IMR-90 (cell line): Measurements from ENCODE around the gene DLAT. TPM values are rescaled to one million over a fixed set of nuclear protein-coding genes. Genes with fewer than 3 reads are reported as not detected.

Source experiments
- ATAC-seq: fragments of 200-7000 bp; cut with Tn5 transposase; 2 replicates; pipeline ENCODE4 v1.9.1; 2020; ENCODE audit warnings: low read depth, mild to moderate bottlenecking, moderate library complexity
- BruUV-seq: library from RNA; stranded (reverse); fragments of 400-500 nt; replicated peaks from 2 replicates; lab custom pipeline; 2021; lab: Mats Ljungman, UMichigan
- CTCF ChIA-PET: fragments of 300-600 bp; formaldehyde crosslinking; extraction: SDS; loops from one replicate; lab custom pipeline; 2021; ENCODE audit warnings: antibody characterized with exemption; lab: Yijun Ruan, JAX
- POLR2A ChIA-PET: fragments of 300-600 bp; sonication (Branson Sonifier 250); formaldehyde crosslinking; loops from one replicate; lab custom pipeline; 2022; ENCODE audit warnings: antibody characterized with exemption; ENCODE audit not compliant: unreplicated experiment; lab: Charles Lee
- DNase-seq: peaks from one replicate; pipeline ENCODE4 v3.0.0; 2013
- H2AFZ ChIP-seq: replicated peaks from 2 replicates; pipeline ENCODE3; 2013; ENCODE audit warnings: low read length, mild to moderate bottlenecking; ENCODE audit not compliant: poor library complexity
- H2AK5ac ChIP-seq: 2 replicates; pipeline ENCODE4 v1.6.1; 2013; ENCODE audit warnings: low read depth, low read length, inconsistent platforms
- H2AK9ac ChIP-seq: replicated peaks from 2 replicates; pipeline ENCODE3; 2013; ENCODE audit warnings: mild to moderate bottlenecking, low read depth, low read length, moderate library complexity; ENCODE audit not compliant: poor library complexity
- H2BK120ac ChIP-seq: 2 replicates; pipeline ENCODE4 v1.6.1; 2013; ENCODE audit warnings: low read depth, low read length, inconsistent platforms
- H2BK15ac ChIP-seq: 3 replicates; pipeline ENCODE4 v1.6.1; 2013; ENCODE audit warnings: low read depth, low read length, inconsistent platforms
- H2BK20ac ChIP-seq: 2 replicates; pipeline ENCODE4 v1.6.1; 2013; ENCODE audit warnings: low read depth, mild to moderate bottlenecking, inconsistent platforms, low read length, moderate library complexity
- H2BK5ac ChIP-seq: 2 replicates; pipeline ENCODE4 v1.6.1; 2013; ENCODE audit warnings: mild to moderate bottlenecking, low read depth, low read length, inconsistent platforms; ENCODE audit not compliant: poor library complexity, severe bottlenecking
- H3K14ac ChIP-seq: replicated peaks from 2 replicates; pipeline ENCODE4 v1.6.1; 2013; ENCODE audit warnings: low read depth, low read length, inconsistent platforms
- H3K18ac ChIP-seq: 2 replicates; pipeline ENCODE4 v1.6.1; 2013; ENCODE audit warnings: low read depth, low read length, control low read depth
- H3K23ac ChIP-seq: 2 replicates; pipeline ENCODE4 v1.6.1; 2013; ENCODE audit warnings: low read depth, low read length, inconsistent platforms
- H3K27ac ChIP-seq: 2 replicates; pipeline ENCODE4 v1.5.1; 2013; ENCODE audit warnings: mild to moderate bottlenecking, control low read depth, low read length; ENCODE audit not compliant: insufficient read depth
- H3K27me3 ChIP-seq: 2 replicates; pipeline ENCODE4 v1.6.1; 2013; ENCODE audit warnings: low read length; ENCODE audit not compliant: control insufficient read depth, insufficient read depth
- H3K36me3 ChIP-seq: 2 replicates; pipeline ENCODE4 v1.6.1; 2013; ENCODE audit warnings: low read length, mixed read lengths; ENCODE audit not compliant: control insufficient read depth, insufficient read depth
- H3K4ac ChIP-seq: 2 replicates; pipeline ENCODE4 v1.6.1; 2013; ENCODE audit warnings: low read depth, low read length, inconsistent platforms
- H3K4me1 ChIP-seq: 2 replicates; pipeline ENCODE4 v1.6.1; 2013; ENCODE audit warnings: low read length, mixed read lengths; ENCODE audit not compliant: control insufficient read depth, insufficient read depth
- H3K4me2 ChIP-seq: 2 replicates; pipeline ENCODE4 v1.6.1; 2013; ENCODE audit warnings: low read depth, mild to moderate bottlenecking, control low read depth, low read length, moderate library complexity
- H3K4me3 ChIP-seq: 2 replicates; pipeline ENCODE4 v1.5.1; 2013; ENCODE audit warnings: low read depth, mild to moderate bottlenecking, control low read depth, low read length, moderate library complexity; ENCODE audit not compliant: insufficient read depth
- H3K56ac ChIP-seq: 2 replicates; pipeline ENCODE4 v1.6.1; 2013; ENCODE audit warnings: low read length, inconsistent platforms; ENCODE audit not compliant: insufficient read depth; ENCODE audit errors: extremely low read depth
- H3K79me1 ChIP-seq, 2 experiments: 2 replicates each; pipeline ENCODE4 v1.6.1; 2013; ENCODE audit warnings: low read length in 2 of 2, inconsistent platforms in 1 of 2, low read depth in 1 of 2
- H3K9ac ChIP-seq: 2 replicates; pipeline ENCODE4 v1.6.1; 2013; ENCODE audit warnings: low read depth, low read length, control low read depth
- H3K9me1 ChIP-seq: 2 replicates; pipeline ENCODE4 v1.6.1; 2013; ENCODE audit warnings: low read length, inconsistent platforms; ENCODE audit not compliant: insufficient read depth
- H3K9me3 ChIP-seq: 2 replicates; pipeline ENCODE4 v1.6.1; 2013; ENCODE audit warnings: low read length; ENCODE audit not compliant: control insufficient read depth, insufficient read depth
- H4K20me1 ChIP-seq: 2 replicates; pipeline ENCODE4 v1.6.1; 2013; ENCODE audit warnings: low read length, inconsistent platforms; ENCODE audit not compliant: insufficient read depth
- H4K5ac ChIP-seq: 2 replicates; pipeline ENCODE4 v1.6.1; 2013; ENCODE audit warnings: mild to moderate bottlenecking, low read depth, low read length, control low read depth
- H4K8ac ChIP-seq, 2 experiments: 2 replicates each; pipeline ENCODE4 v1.6.1; 2013; ENCODE audit warnings: low read depth in 2 of 2, low read length in 2 of 2, control low read depth in 1 of 2, inconsistent platforms in 1 of 2
- H4K91ac ChIP-seq: 2 replicates; pipeline ENCODE4 v1.6.1; 2013; ENCODE audit warnings: low read depth, low read length, inconsistent platforms; ENCODE audit not compliant: insufficient read depth
- USF2 ChIP-seq: fragments of 150-350 bp; IDR thresholded peaks from 2 replicates; pipeline ENCODE4 v1.6.1; 2017; ENCODE audit warnings: mild to moderate bottlenecking, antibody characterized with exemption, low read length, low read depth
- WGBS, 2 experiments: methylation state at CpG; one replicate each; pipeline versions ENCODE4 v1.1.5 to v1.1.7; 2013; ENCODE audit warnings: missing lambda C conversion rate in 2 of 2; ENCODE audit not compliant: insufficient read length in 1 of 2; ENCODE audit errors: extremely low coverage in 2 of 2; 5-methylcytosine and 5-hydroxymethylcytosine counted together
- dilution Hi-C: fragments of 300-500 bp; cut with HindIII; formaldehyde crosslinking; loops from one replicate; pipeline ENCODE4 v1.14.3; 2018; ENCODE audit warnings: low sequenced_read_pairs; ENCODE audit not compliant: unreplicated experiment
- in situ Hi-C: fragments of 300-500 bp; cut with MboI; formaldehyde crosslinking; loops from 3 replicates; pipeline ENCODE4 v1.14.3; 2019; ENCODE audit warnings: low sequenced_read_pairs, inconsistent platforms, mixed read lengths
- intact Hi-C: fragments of 100-400 bp; cut with micrococcal nuclease; formaldehyde crosslinking; loops from 2 replicates; pipeline ENCODE4 v1.10.0; 2022
- polyA plus RNA-seq, 3 experiments: library from polyadenylated mRNA; depleted of rRNA; stranded (reverse); fragments of >200 nt; gene quantifications; 2 replicates each; pipeline ENCODE4 v1.2.3, GENCODE V29; 2012; ENCODE audit warnings: low replicate concordance in 1 of 3
- total RNA-seq: library from RNA; depleted of rRNA; stranded (reverse); fragments of >200 nt; gene quantifications from 2 replicates; pipeline ENCODE4 v1.2.3, GENCODE V29; 2012

Gene DLAT
- total and polyA plus RNA-seq, 2 of the 4 experiments (the other 2 are of a cell fraction) = 15.5 to 27.2 TPM

- ChIA-PET CTCF (interaction anchor here (0.6 to 1.5 kb wide), 6 partner anchors 25 to 131 kb away, joined by 3 to 5 read pairs (median 4); no protein-coding TSS in a partner anchor), POLR2A (no interaction called here)
- WGBS, 2 experiments = 100% methylated on average over 2 of the region's 3 CpGs; no CpG with 5 or more reads in 1 of the 2 experiments
- no peak overlapping the region for H2BK20ac ChIP-seq
- no peak overlapping the region for H3K4me3 ChIP-seq
- TF ChIP-seq USF2 = no peak
- no peak overlapping the region for H3K18ac ChIP-seq
- no peak overlapping the region for H4K8ac ChIP-seq
- H3K9me1 ChIP-seq = no peaks in the 10 kb centered on the region
- intact Hi-C loops = loop anchor here (1.0 to 2.0 kb wide), 3 partner anchors 65 to 125 kb away; partner anchors contain the start of genes ALG9, CFAP68 and FDXACB1
- no peaks in the 10 kb centered on the region for H3K9me3 ChIP-seq
- H2AK5ac ChIP-seq = no peak overlapping the region
- ATAC-seq (no peak), DNase-seq (no peak)
- H3K4me1 ChIP-seq = no peaks in the 10 kb centered on the region
- BruUV-seq = no TSS peak
- no peaks in the 10 kb centered on the region for H3K79me1 ChIP-seq
- dilution Hi-C loops = no loop called here
- H3K14ac ChIP-seq = no peak overlapping the region
- H2BK5ac ChIP-seq = no peak overlapping the region
- H3K4ac ChIP-seq = no peak overlapping the region
- no peak overlapping the region for H2AFZ ChIP-seq
- no peak overlapping the region for H3K23ac ChIP-seq
- peaks cover 21% of the 10 kb centered on the region for H3K36me3 ChIP-seq
- H4K5ac ChIP-seq = no peak overlapping the region
- in situ Hi-C loops = loop anchor here (25.0 kb wide), 1 partner anchor 409 kb away; no protein-coding TSS in a partner anchor
- H2BK120ac ChIP-seq = no peak overlapping the region
- H3K4me2 ChIP-seq = no peak overlapping the region
- no peak overlapping the region for H3K9ac ChIP-seq
- no peaks in the 10 kb centered on the region for H4K20me1 ChIP-seq
- no peak overlapping the region for H3K56ac ChIP-seq
- H3K27ac ChIP-seq = no peak overlapping the region
- no peak overlapping the region for H2AK9ac ChIP-seq
- no peak overlapping the region for H2BK15ac ChIP-seq
- no peaks in the 10 kb centered on the region for H3K27me3 ChIP-seq
- no peak overlapping the region for H4K91ac ChIP-seq
Observed at GRCh38 chr11:111996129-111996528, 29.1 kb upstream of the DLAT start.
